ENCODE data around the gene GAS6. TPM values are rescaled to one million over a fixed set of nuclear protein-coding genes. Genes with fewer than 3 reads are reported as not detected.

GAS6 gene
- total and polyA plus RNA-seq, 2 donors (not counting 3 experiments of a cell fraction or from before 2014, with no cell fraction given), result 69.2 to 109 TPM

DNA sequence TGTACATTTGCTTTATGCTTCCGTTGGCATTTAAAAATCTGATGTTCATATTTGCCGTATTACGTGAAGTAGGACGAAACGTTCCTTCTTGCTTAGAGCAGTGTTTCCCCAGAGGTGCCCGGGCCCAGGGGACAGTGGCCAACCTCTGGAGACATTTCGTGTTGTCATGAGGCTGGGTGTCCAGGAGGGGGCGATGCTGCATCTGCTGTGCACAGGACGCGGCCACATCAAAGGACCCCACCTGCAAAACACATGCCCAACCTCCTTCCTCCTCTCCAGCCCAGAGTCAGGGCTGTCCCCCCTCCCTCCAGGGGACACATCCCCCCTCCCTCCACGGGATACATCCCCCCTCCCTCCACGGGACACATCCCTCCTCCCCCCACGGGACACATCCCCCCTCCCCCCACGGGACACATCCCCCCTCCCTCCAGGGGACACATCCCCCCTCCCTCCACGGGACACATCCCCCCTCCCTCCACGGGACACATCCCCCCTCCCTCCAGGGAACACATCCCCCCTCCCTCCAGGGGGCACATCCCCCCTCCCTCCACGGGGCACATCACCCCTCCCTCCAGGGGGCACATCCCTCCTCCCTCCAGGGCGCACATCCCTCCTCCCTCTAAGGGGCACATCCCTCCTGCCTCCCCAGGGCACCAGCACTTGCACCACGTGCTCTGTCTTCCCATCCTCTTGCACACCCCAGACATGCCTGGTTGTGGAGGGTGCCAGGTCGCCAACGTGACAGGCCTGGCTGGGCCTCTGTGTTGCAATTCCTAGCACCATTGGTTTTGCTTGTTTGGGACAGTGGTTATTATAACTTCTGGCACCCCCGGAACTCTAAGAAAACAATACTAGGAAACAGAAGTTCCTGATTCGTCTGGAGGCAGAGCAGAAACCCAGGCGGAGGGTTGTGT is 46.7 kb downstream of the GAS6 start:
- dilution Hi-C loops (cut with MboI; ENCODE audit: extremely low pct_ligation_motif_present, low sequenced_read_pairs), result no loop called here
- intact Hi-C loops (cut with micrococcal nuclease), result loop anchor here (1.0 to 5.0 kb wide), 8 partner anchors 20 to 409 kb away; partner anchors contain the start of gene TMEM255B
- DNase-seq (ENCODE audit: low read depth, low spot score), result peak; percentile 91
- H3K27ac ChIP-seq (ENCODE audit: insufficient read depth, low read depth, low read length), result peak overlapping the region; percentile 34
- no peaks in the 10 kb centered on the region for H3K9me3 ChIP-seq (replicated peaks; ENCODE audit: control insufficient read depth, insufficient read depth, low read length)
- peak; percentile 98 for FAIRE-seq
- peaks cover 0 to 7% of the 10 kb centered on the region in 2 experiments for H3K36me3 ChIP-seq (ENCODE audit: control insufficient read depth in 2 of 2, extremely low read depth in 1 of 2, insufficient read depth in 2 of 2, low read length in 2 of 2)
- H3K4me3 ChIP-seq (replicated peaks in 1 of 3; ENCODE audit: insufficient read depth in 1 of 3, low read depth in 1 of 3, low read length in 3 of 3), result no peak overlapping the region
- ChIA-PET CTCF (interaction anchor here (0.6 to 1.6 kb wide), 7 partner anchors 21 to 409 kb away, joined by 3 to 30 read pairs (median 4); no protein-coding TSS in a partner anchor), POLR2A (no interaction called here)
- no peak overlapping the region for H2AFZ ChIP-seq (ENCODE audit: low read depth, low read length)
- no peaks in the 10 kb centered on the region for H3K79me2 ChIP-seq (ENCODE audit: control insufficient read depth, insufficient read depth, low read length)
- no peaks in the 10 kb centered on the region for H4K20me1 ChIP-seq (replicated peaks; ENCODE audit: control insufficient read depth, extremely low read depth, insufficient read depth, low read length)
- no peaks in the 10 kb centered on the region for H3K27me3 ChIP-seq (ENCODE audit: control insufficient read depth in 2 of 2, insufficient read depth in 2 of 2, low read length in 2 of 2)
- H3K4me1 ChIP-seq (ENCODE audit: control insufficient read depth, extremely low read depth, insufficient read depth, low read length), result peaks cover 6% of the 10 kb centered on the region
- BruUV-seq (replicated peaks), result no TSS peak
- TF ChIP-seq POLR2AphosphoS5 (IDR thresholded peaks at IDR 0.05; ENCODE audit: insufficient read depth, low read depth, low read length), result peak; percentile 37
- TF ChIP-seq MYC (IDR thresholded peaks at IDR 0.05; ENCODE audit: low read depth, low read length), result peak; percentile 58
- TF ChIP-seq FOS (IDR thresholded peaks at IDR 0.05; ENCODE audit: borderline replicate concordance, insufficient read depth, low read length), result no peak
- TF ChIP-seq, protein P1, sequence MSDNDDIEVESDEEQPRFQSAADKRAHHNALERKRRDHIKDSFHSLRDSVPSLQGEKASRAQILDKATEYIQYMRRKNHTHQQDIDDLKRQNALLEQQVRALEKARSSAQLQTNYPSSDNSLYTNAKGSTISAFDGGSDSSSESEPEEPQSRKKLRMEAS (IDR thresholded peaks at IDR 0.05; ENCODE audit: insufficient read depth, insufficient read length), result peak; percentile 94
- TF ChIP-seq EZH2 (IDR thresholded peaks at IDR 0.05; ENCODE audit: borderline replicate concordance, low read depth, low read length, severe bottlenecking), result no peak
- TF ChIP-seq JUN (IDR thresholded peaks at IDR 0.05; ENCODE audit: borderline replicate concordance, insufficient read depth, insufficient read length, low read depth), result no peak
- TF ChIP-seq GATA2 (IDR thresholded peaks at IDR 0.05; ENCODE audit: insufficient read depth, insufficient read length, low read depth, low read length), result no peak
- no peak for TF ChIP-seq POLR2A (IDR thresholded peaks at IDR 0.05; ENCODE audit: low read depth, low read length)
- TF ChIP-seq, protein P2, sequence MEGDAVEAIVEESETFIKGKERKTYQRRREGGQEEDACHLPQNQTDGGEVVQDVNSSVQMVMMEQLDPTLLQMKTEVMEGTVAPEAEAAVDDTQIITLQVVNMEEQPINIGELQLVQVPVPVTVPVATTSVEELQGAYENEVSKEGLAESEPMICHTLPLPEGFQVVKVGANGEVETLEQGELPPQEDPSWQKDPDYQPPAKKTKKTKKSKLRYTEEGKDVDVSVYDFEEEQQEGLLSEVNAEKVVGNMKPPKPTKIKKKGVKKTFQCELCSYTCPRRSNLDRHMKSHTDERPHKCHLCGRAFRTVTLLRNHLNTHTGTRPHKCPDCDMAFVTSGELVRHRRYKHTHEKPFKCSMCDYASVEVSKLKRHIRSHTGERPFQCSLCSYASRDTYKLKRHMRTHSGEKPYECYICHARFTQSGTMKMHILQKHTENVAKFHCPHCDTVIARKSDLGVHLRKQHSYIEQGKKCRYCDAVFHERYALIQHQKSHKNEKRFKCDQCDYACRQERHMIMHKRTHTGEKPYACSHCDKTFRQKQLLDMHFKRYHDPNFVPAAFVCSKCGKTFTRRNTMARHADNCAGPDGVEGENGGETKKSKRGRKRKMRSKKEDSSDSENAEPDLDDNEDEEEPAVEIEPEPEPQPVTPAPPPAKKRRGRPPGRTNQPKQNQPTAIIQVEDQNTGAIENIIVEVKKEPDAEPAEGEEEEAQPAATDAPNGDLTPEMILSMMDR (IDR thresholded peaks at IDR 0.05; ENCODE audit: extremely low read depth in 1 of 2, insufficient read depth in 1 of 2, low read depth in 1 of 2, low read length in 2 of 2), result peak; percentile 70 to 93
- no peak overlapping the region for H3K4me2 ChIP-seq (ENCODE audit: insufficient read depth, low read length)
- H3K9me1 ChIP-seq (replicated peaks; ENCODE audit: control insufficient read depth, extremely low read depth, insufficient read depth, low read length), result no peaks in the 10 kb centered on the region
- no peak overlapping the region for H3K9ac ChIP-seq (replicated peaks; ENCODE audit: extremely low read depth, insufficient read depth, low read length)

All from endothelial cell of umbilical vein (primary cell).